CD4-positive, alpha-beta T cell treated with Interleukin-17A for 1 hour (primary cell): Measurements from ENCODE around the gene HSPB1.
"Not testable (repeated sequence)": the region's sequence is repeated elsewhere in the genome, so short reads cannot be mapped to it uniquely, and the experiment has no call there.

Experiments
- DNase-seq: peaks from one replicate; pipeline ENCODE4 v3.0.0-alpha.2; 2020

HSPB1 gene

GRCh38 chr7:76281706-76282343, 20.6 kb upstream of the HSPB1 start:
- no peak for DNase-seq

DNA sequence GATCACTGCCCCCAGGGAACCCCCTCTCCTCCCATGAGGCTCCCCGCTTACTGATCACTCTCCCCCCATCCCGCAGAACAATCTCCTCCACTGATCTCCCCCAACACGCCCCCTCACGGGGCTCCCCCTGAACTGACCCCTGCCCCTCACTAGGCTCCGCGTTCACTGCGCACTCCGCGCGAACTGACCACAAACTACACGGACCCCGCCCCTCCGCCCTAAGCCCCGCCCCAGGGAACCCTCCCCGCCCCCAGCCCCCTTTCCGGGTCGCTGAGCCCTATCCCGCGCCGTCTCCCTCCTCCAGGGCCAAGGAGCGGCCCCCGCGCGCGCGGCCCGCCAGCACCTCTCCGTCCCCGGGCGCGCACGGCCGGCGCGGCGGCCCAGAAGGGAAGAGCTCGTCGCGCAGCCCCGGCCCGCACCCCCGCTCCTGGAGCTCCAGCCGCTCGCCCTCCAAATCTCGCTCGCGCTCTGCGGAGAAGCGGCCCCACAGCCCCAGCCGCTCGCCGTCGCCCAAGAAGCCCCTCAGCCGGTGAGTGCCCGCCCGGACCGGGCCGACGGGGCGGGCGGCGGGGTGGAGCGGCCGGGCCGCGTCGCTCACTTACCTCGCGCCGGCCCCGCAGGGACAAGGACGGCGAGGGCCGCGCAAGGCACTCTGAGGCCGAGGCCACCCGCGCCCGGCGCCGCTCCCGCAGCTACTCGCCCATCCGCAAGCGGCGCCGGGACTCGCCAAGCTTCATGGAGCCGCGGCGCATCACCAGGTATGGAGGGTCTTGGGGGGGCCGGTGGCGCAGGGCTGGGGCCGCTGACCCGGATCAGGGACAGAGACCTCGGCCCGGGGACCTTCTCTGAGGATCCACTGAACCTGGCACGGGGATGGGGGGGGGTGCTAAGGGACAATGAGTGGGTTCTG, 19.9 kb upstream of the HSPB1 start:
- peak; percentile 23 for DNase-seq

- DNase-seq, result no peak
These were observed 19.0 kb upstream of the HSPB1 start for GRCh38 chr7:76283254-76284159.

- DNase-seq, result no peak
These were observed 16.7 kb upstream of the HSPB1 start for GRCh38 chr7:76285604-76286374.

DNA sequence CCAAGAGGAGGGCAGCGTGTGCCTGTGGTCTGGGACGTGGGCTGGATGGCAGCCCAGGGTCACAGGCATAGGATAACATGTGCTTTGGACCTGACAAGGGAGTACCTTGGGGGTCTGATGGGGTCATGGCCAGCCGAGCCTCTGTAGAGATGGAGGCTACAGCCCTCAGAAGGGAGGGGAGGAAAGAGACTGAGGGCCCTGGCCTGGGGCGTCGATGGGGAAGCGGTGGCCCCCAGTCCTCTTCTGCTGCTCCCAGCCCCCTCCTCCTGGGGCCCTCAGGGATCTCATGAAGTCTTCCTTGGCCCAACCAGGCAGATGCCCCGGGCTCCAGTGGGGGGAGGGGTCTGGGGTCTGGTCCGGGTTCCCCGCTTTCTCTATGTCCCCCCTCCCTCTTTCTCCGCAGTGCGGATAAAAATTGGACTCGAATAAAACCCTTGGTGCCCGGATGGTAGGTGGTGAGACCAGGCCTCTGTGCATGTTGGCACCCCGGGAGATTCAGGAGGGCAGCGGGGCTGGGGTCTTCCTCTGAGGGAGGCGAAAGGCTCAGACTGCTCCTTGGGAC, 15.6 kb upstream of the HSPB1 start:
- no peak for DNase-seq

GRCh38 chr7:76290847-76291350, 11.6 kb upstream of the HSPB1 start:
- DNase-seq, result not testable (repeated sequence)

- peak; percentile 87 for DNase-seq
These were observed 10.9 kb upstream of the HSPB1 start for GRCh38 chr7:76291351-76292212.

- DNase-seq, result no peak
These were observed 10.3 kb upstream of the HSPB1 start for GRCh38 chr7:76292213-76292573.

DNA sequence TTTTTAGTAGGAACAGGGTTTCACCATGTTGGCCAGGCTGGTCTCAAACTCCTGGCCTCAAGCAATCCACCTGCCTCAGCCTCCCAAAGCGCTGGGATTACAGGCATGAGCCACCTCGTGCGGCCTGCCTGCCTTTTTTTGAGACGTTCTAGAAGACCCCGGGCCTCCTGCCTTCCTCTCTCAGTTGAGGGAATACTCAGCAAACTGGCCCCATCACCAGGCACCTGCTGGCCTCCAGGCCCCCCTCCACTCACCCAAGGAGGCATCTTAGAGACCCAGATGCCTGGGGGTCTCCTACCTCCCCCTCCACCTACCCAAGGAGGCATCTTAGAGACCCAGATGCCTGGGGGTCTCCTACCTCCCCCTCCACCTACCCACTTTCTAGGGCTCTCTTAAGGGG, 9.6 kb upstream of the HSPB1 start:
- not testable (repeated sequence) for DNase-seq

DNA sequence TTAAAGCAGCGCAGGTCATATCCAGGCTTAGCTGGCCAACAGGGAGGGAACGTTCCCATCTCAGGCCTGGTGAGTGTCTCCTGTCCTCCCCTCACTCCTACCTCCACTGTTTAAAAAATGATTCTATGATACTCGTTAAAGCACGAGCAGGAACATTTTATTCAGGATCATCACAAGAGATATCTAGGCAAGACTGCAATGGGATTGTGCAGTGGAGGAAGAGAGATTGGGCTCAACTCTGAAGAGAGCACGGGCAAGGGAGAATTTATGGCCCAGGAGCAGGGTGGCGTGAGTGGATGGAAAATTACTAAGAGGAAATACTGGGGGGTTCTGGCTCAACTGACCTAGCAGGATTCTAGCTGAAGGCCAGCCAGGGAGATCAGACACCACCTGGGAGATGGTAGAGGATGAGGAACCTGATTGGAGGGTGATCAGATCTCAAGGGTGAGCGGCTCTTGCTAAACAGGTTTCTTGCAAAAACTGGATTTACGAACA, 9.0 kb upstream of the HSPB1 start:
- DNase-seq, result no peak

DNA sequence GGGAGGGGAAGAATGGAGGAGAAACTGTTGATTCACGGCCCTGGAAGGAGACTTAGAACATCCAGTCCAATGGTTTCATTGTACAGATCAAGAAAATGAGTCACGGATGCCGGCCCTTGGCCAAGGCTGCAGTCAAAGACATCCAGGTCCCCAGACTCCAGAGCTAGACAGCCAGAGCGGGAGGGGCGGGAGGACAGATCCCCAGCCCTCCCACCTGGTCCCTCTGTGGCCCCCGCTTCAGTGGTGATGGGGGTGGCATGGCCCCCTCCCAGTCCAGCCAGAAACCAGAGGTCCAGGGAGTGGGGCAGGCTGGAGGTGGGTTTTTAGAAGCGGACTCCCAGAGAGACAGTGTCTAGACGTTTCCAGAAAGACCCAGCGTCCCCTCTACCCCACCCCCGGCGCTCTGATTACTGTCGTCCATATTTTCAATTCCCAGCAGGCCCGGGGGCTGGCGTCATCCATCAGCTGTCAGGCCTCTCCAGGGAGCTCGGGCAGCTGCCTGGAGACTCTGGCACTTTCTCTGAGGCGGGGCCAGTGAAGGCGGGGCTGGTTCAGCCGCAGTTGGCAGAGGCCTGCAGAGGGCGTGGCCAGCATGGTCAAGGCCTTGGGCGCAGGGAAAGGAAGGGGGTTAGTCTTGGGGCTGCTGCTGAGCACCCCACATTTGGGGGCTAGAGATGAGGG, 8.0 kb upstream of the HSPB1 start:
- DNase-seq, result no peak

DNA sequence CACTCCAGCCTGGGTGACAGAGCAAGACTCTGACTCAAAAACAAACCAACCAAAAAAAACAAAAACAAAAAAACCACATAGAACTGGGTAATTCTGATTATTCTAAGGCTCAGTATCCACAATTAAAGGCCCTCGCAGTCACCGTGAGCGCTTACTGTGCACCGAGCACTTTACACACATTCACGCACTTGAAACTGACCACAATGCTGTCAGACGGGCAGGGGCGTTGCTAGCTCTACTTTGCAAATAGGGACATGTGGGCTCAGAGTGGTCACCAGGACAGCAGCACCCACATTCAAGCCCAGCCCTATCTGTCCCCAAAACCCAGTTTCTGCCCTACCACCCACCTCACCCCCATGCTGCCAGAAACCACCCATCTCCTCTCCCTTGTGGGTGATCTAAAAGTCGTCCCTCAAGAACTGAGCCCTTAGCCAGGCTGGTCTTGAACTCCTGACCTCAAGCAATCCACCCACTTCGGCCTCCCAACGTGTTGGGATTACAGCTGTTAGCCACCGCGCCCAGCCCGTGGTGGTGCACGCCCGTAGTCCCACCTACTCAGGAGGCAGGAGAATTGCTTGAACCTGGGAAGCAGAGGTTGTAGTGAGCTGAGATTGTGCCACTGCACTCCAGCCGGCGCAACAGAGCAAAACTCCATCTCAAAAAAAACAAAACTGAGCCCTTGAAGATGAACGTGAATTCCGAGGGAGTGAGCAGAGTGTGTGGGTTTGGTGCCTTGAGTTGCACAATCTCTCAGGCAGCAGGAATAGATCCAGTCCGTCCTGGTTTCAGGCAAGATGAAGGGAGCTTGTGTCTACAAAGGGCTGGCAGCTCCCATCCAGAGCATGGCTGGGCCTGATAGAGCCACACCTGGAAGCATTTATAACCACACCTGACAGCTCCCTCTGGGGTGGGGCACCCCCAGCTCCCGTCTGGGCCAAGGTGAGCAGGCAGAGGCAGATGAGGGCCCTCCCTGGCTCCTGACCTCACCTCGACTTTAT, 5.4 kb upstream of the HSPB1 start:
- DNase-seq, result no peak

GRCh38 chr7:76300166-76300731, 2.2 kb upstream of the HSPB1 start:
- no peak for DNase-seq

DNA sequence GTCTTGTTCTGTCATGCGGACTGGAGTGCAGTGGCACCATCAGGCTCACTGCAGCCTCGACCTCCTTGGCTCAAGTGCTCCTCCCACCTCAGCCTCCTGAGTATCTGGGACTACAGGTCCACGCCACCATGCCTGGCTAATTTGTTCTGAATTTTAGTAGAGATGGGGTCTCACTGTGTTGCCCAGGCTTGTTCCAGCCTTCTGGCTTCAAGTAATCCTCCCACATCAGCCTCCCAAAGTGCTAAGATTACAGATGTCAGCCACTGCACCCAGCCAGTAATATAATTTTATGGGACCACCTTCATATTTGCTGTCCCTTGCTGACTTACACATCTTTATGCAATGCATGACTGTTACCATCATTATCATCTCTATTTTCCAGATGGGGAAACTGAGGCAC, 1.5 kb upstream of the HSPB1 start:
- DNase-seq, result no peak

- DNase-seq, result peak; percentile 83
These were observed 1.0 kb downstream of the HSPB1 start for GRCh38 chr7:76303202-76304147.

- no peak for DNase-seq
These were observed 2.5 kb downstream of the HSPB1 start for GRCh38 chr7:76304888-76305375.

- not testable (repeated sequence) for DNase-seq
These were observed 6.4 kb downstream of the HSPB1 start for GRCh38 chr7:76308874-76309273.
